Measurements from ENCODE around the gene TNFAIP2. TPM values are rescaled to one million over a fixed set of nuclear protein-coding genes. Genes with fewer than 3 reads are reported as not detected.

The TNFAIP2 gene
- total RNA-seq, 1 donor: 240 TPM

- TF ChIP-seq CTCF (IDR thresholded peaks at IDR 0.05; ENCODE audit: insufficient read depth, low read depth, low read length): no peak
- no peak for DNase-seq (ENCODE audit: low read depth)
- no peak overlapping the region for H3K4me3 ChIP-seq (ENCODE audit: low read depth, low read length)
Observed at GRCh38 chr14:103134919-103135318, 11.7 kb downstream of the TNFAIP2 start.

- no peak for TF ChIP-seq CTCF (IDR thresholded peaks at IDR 0.05; ENCODE audit: insufficient read depth, low read depth, low read length)
- H3K4me3 ChIP-seq (ENCODE audit: low read depth, low read length): no peak overlapping the region
- DNase-seq (ENCODE audit: low read depth): no peak
Observed at GRCh38 chr14:103135333-103136260, 12.3 kb downstream of the TNFAIP2 start.

- TF ChIP-seq CTCF (IDR thresholded peaks at IDR 0.05; ENCODE audit: insufficient read depth, low read depth, low read length): no peak
- DNase-seq (ENCODE audit: low read depth): peak; percentile 85
- H3K4me3 ChIP-seq (ENCODE audit: low read depth, low read length): no peak overlapping the region
Observed at GRCh38 chr14:103136388-103137271, 13.4 kb downstream of the TNFAIP2 start.

- no peak for DNase-seq (ENCODE audit: low read depth)
- no peak overlapping the region for H3K4me3 ChIP-seq (ENCODE audit: low read depth, low read length)
- no peak for TF ChIP-seq CTCF (IDR thresholded peaks at IDR 0.05; ENCODE audit: insufficient read depth, low read depth, low read length)
Observed at GRCh38 chr14:103137689-103138300, 14.5 kb downstream of the TNFAIP2 start.

- no peak overlapping the region for H3K4me3 ChIP-seq (ENCODE audit: low read depth, low read length)
- no peak for TF ChIP-seq CTCF (IDR thresholded peaks at IDR 0.05; ENCODE audit: insufficient read depth, low read depth, low read length)
- DNase-seq (ENCODE audit: low read depth): no peak
Observed at GRCh38 chr14:103138301-103139131, 15.3 kb downstream of the TNFAIP2 start.

Measured in fibroblast of villous mesenchyme (primary cell).